DMS114 treated with DMSO at 0.1 percent for 48 hours (cell line): Measurements from ENCODE around the gene EXOSC2.

Experiments
- DNase-seq: peaks from one replicate; lab custom pipeline; 2025; ENCODE audit not compliant: unreplicated experiment; lab: John Stamatoyannopoulos, UW

The EXOSC2 gene

GRCh38 chr9:130693426-130694191 is at the start of gene EXOSC2:
Gene EXOSC2, plus strand, starts transcription at chr9:130693780. Its CDS starts 12 bp downstream, at chr9:130693792.
- DNase-seq: peak; percentile 94

DNA sequence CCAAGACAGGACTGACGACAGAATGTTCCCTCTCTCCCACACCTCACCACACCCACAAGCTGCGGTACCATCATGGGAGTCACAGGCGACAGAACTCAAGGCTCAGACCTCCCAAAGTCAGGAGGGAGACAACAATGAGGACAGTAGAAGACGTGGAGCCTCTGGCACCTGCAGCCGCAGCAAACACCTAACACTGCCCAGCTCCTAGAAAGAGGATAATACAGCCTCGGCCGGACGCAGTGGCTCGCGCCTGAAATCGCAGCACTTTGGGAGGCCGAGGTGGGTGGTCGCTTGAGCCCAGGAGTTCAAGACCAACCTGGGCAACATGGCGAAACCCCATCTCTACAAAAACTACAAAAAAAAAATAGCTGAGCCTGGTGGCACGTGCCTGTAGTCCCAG is 42.4 kb upstream of the EXOSC2 start:
- no peak for DNase-seq

DNA sequence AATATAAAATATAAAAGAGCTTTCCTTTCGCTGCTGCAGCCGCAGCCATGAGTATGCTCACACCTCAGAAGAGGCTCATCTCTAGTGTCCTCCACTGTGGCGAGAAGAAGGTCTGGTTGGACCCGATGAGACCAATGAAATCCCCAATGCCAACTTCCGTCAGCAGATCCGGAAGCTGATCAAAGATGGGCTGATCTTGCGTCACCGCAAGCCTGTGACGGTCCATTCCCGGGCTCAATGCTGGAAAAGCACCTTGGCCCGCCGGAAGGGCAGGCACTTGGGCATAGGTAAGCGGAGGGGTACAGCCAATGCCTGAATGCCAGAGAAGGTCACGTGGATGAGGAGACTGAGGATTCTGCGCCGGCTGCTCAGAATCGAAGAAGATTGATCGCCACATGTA is 41.8 kb upstream of the EXOSC2 start:
- no peak for DNase-seq

DNA sequence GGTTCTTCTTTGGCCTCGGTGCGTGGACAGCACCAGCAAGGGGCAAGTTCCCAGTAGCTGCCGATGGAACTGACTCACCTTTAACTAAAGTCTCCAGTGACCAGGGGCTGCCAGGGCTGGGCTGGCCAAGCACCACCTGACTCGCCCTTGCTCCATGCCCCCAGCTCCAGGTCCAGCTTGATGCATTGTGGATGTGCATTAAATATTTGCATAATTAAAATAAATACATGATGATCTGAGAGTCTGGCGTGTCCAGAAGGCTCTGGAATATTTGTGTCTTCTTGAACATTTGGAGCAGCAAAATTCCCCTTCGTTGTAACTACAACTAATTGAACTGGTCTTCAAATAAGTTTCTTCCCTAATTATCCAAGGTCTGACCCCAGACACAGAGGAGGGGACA is 38.7 kb upstream of the EXOSC2 start:
- DNase-seq: no peak

DNA sequence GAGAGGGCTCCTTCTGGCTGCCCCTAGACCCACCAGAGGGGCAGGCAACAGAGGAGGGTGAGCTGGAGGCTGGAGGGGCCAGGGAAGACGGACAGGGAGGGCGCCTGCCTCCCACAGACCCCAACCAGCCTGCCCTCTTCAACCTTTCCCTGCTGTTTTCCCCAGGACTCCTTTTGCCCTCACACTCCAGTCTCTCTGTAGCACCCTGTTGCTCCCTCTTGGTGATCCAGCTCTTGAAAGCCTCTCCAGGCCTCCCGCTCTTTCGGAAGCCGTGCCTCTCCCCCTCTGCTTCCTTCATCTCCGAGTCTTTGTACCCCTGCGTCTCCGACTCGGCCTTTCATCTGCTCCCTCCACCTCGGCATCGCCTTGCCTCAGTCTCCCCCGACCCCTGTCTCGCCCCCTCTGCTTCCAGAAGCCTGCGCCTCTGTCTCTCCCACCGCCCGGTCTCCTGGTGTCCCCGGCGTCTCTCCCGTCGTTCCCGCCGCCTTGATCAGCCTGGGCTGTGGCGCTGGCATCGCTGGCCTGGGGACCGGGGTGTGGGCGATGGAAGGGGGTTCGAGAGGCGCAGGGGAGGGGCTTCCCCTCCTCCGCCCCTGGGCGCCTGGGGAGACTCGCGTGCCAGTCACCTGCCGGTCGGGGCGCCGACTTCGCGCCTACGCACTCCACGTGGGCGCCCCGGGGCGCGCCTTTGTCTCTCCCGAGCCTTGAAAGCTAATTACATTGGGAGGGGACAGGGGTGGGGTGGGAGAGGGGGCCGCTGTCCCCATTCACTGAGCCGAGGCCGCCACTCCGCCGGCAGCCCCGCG is 34.5 kb upstream of the EXOSC2 start:
- DNase-seq: no peak

GRCh38 chr9:130659699-130660248 is 33.8 kb upstream of the EXOSC2 start:
- DNase-seq: no peak

- DNase-seq: no peak
Observed at GRCh38 chr9:130660326-130660682, 33.3 kb upstream of the EXOSC2 start.

GRCh38 chr9:130660683-130661450 is 32.7 kb upstream of the EXOSC2 start:
- no peak for DNase-seq

GRCh38 chr9:130661451-130662098 is 32.0 kb upstream of the EXOSC2 start:
- DNase-seq: no peak

GRCh38 chr9:130662099-130662969 is 31.2 kb upstream of the EXOSC2 start:
- no peak for DNase-seq

- DNase-seq: no peak
Observed at GRCh38 chr9:130662970-130663257, 30.7 kb upstream of the EXOSC2 start.

- DNase-seq: no peak
Observed at GRCh38 chr9:130663258-130663976, 30.2 kb upstream of the EXOSC2 start.

GRCh38 chr9:130663977-130664250 is 29.7 kb upstream of the EXOSC2 start:
- no peak for DNase-seq

GRCh38 chr9:130664251-130665028 is 29.1 kb upstream of the EXOSC2 start, which contains the start of gene PRDM12:
Gene PRDM12, plus strand, starts transcription at chr9:130664594. Its CDS starts 60 bp downstream, at chr9:130664654.
- no peak for DNase-seq

DNA sequence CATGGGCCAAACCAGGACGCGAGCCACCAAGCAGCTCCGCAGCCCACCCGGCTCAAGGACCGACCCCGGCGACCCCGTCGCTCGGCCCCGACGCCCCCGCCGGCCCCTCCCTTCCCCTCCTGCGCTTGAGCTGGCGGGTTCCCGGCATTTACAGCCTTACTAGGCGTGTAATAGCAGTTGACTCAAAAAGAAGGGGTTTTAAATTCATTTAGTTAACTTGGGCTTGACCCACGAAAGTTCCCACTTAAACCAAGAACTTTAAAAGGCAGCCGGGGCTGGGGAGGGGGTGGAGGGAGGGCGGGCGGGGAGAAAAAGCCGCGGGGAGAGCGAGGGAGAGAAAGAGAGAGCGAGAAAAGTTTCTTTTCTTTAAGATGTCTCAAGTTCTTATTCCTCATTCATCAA is 28.6 kb upstream of the EXOSC2 start:
- DNase-seq: no peak

DNA sequence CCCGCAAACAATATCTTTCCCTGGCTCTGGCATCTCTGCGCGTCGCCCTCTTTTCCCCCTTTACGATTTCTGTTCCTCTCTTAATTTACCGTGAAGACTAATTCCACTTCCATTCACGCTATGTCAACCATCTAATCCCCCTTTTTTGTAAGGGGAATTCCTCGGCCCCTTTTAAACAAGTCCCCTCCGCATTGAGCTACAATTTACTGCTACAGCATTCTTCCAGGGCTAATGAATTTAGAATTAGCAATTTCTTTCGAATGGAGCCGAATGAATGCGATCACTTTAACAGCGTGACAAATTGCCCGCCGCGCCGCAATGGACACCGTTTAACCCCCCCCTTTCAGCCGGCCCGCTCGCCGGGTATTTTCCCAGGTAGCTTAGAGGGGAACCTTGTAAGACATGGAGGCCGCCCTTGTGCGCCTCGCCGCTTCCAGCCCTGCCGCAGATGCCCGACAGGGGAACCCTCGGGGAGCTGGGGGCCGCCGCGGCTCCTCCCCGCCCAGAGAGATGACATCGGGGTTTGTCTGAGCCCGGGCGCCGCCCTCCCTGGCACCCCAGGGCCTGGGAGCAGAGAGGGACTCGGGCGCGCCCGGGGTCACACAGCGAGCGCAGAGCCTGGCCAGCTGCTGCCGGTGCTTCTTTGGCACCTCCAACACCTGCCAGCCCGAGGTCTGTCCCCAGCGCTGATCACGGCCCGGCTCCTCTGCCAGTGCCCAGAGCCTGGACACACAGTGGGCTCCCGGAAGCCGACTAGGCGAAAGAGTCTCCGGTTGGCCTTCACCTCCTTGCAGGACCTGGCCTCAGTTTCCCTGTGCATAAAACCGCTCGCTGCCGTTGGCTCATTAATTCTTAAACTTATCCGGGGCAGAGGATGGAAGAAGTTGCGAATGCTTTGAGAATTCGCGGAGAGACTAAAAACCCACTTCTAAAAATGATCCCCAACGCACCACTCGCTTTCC is 27.9 kb upstream of the EXOSC2 start:
- no peak for DNase-seq

DNA sequence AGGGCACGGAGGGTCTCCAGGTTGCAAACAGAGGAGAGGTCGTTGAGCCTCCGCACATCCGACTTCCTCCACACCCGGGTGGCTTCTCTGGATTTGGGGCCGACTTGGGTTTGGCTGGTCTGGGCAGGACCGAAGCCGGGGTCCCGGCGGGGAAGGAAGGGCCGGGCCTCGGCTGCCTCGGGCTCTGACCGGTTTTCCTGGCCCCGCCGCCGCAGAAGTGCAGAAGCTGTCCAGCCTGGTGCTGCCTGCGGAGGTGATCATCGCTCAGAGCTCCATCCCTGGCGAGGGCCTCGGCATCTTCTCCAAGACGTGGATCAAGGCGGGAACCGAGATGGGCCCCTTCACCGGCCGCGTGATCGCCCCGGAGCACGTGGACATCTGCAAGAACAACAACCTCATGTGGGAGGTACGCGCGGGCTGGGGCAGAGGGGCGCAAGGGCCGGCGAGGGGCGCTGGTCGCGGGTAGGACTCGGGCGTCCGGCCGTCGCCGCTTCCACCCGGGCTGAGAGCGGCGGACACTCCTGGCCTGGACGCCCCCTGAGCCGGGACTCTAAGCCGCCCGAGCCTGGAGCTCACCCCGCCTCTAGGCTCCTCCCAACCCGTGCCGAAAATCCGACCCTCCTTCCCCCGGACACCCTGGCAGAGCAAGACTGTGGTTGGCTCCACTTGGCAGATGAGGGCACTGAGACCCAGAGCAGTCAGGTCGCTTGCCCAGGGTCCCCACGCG is 27.0 kb upstream of the EXOSC2 start:
- no peak for DNase-seq
